HG03045 (cell line): Measurements from ENCODE around the gene GRK5.
A peak's percentile ranks its signal among the peaks of the same experiment; 100 is the strongest.
"Not testable (repeated sequence)": the region's sequence is repeated elsewhere in the genome, so short reads cannot be mapped to it uniquely, and the experiment has no call there.

Experiments used
- ATAC-seq: cut with Tn5 transposase; IDR thresholded peaks from one replicate; pipeline ENCODE4 v1.9.1; 2021; ENCODE audit warnings: mild to moderate bottlenecking, moderate library complexity; ENCODE audit not compliant: unreplicated experiment

The GRK5 gene

DNA sequence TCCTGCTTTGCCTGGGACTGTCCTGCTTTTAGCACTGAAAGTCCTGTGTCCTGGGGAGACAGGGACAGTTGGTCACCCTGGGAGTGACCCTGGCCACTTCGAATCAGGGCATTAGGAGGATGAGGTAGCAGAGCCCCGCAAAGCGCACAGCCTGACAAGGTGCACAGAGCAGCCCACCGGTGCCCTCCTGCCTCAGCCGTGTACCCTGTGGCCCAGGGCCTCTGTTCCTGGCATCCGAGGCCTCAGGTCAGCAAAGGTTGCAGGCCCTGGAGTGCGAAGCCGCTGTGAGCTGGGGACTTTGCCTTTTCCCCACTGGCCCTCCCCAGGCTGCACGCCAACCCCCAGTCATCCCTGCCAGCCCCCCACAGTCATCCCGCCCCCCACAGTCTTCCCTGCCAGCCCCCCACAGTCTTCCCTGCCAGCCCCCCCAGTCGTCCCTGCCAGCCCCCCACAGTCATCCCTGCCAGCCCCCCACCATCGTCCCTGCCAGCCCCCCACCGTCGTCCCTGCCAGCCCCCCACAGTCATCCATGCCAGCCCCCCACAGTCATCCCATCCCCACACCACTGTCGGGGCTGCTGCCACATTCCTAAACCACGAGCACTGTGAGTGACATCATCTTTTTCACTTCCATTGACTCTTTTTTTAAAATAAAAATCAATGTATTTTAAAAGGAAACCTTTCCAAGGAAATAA, 243.4 kb downstream of the GRK5 start:
- ATAC-seq: no peak

DNA sequence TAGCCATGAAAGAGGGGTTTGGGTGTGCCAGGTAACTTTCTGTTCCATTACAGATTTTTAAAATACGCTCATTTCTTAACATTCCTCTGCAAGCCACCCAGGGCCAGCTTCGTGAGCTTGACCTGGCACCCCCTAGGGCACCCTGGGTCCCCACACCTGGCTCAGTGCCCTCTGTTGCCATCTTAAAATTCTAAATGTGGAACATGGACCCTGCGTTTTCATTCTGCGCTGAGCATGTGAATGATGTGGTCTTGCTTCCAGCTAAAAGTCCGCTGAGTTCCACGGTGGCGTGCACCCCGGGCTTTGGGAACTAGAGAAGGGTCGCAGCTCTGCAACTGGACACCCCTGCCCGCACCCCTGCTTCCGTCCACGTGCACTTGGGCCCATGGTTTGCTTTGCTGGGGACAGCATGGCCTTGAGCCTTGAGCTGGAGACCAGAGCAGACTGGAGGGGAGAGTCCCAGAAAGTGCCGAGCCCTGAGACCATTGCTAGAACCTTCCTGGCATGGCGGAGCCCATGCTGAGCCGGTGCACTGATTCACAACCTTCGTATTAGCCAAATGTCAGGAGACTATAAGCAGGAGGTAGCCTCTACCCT, 244.0 kb downstream of the GRK5 start:
- ATAC-seq: no peak

DNA sequence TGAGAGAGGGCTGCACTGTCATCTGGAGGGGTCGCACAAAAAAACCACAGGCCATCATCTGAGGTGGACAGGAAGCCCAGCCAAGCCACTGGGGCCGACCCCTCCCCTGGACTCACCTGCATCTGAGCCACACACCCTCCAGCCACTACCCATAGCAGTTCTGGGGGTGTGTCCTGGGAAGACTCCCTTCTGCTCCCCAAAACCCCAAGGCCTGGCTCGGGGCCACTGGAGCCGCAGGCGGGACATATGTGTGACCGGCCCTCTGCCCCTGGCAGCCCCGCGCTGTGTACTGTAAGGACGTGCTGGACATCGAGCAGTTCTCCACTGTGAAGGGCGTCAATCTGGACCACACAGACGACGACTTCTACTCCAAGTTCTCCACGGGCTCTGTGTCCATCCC, 245.0 kb downstream of the GRK5 start:
- ATAC-seq: no peak

DNA sequence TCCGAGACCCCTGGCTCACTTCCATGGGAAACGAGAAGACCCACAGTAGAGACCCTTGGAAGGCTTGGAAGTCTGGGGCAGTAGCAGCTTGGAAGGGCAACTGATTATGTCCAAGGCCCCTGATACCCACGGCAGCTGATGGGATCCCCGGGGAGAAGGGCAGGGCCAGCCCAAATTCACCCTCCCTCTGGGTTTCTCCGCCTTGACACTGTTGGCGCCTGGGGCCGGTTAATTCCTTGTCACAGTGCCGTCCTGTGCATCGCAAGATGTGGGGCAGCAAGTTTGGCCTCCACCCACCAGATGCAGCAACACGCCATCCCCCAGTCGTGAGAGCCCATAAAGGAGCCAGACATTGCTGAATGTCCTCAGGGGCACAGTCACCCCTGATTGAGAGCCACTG, 245.9 kb downstream of the GRK5 start:
- ATAC-seq: no peak

DNA sequence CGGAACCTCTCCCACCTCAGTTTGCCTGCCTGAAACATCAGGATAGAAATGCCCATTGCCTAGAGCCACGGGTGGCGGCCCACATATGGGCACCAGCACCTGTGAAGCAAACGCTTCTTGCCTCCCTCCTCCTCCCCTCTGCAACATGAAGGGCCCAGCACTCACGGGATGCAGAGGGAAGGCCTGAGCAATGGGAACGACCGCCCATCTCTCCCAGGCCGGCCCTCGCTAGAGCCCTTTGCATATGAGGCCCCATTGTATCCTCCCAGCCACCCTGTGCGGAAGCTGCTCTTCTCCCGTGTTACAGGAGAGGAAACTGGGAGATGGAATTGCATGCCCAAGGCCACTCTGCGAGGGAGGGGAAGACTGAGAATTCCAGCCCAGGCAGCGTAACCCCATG, 246.9 kb downstream of the GRK5 start:
- ATAC-seq: no peak

DNA sequence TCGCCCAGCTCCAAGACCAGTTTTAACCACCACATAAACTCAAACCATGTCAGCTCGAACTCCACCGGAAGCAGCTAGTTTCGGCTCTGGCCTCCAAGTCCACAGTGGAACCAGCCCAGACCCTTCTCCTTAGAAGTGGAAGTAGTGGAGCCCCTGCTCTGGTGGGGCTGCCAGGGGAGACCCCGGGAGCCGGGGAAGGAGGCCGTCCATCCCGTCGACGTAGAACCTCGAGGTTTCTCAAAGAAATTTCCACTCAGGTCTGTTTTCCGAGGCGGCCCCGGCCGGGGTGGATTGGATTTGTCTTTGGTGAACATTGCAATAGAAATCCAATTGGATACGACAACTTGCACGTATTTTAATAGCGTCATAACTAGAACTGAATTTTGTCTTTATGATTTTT, 247.6 kb downstream of the GRK5 start:
- no peak for ATAC-seq

DNA sequence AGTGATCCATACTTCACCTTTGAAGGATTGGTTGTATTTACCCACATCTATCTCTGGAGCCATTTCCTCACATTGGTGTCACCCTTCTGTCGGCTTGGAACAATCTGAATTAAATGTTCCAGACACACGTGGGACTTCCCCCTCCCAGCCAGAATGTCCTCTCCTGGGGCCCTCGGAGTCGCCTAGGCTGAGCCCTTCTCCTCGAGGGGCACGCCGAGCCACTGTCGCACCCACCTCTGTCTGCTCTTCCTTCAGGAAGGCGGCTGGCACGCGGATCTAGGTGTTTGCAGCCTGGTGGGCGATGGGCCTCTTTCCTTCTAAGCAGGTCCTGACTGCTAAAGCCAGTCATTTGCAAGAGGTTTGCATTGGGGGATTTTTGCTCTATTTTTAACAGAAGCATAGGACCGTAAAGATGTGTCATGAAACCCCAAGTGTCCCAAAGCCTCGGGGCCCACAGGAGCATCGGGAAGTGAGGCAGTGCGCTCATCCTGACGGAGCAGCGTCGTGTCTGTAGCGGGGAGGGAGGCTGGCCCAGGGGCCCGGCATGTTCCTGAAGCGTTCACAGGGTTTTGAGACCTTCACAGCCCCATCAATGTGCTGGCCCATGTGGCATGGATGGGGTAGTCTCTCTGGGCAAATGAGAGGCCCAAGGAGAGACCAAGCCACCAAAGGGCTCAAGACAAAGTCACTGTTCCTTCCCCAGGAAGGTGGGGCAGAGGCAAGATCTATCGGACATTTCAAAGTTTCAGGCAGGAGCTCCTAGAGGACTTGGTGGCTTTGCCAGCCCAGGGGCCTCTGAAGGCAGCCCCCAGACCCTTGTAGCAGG, 248.5 kb downstream of the GRK5 start:
- peak; percentile 48 for ATAC-seq

DNA sequence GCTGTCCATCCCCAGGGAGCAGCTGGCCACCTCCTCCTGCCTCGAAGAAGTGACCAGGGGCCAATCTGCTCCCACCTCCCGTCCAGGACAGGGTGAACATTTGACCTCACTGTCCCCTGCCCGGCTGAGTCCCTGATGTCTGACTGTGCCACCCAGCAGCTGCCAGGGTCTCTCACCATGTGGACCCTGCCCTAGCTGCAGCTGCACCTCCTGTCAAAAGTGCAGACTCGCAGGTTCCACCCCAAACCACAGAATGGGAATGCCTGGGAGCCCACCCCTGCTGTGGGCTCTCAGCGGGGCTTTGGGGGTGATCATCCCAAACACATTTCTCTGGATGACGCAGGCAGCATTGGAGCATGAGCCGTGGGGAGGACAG, 249.1 kb downstream of the GRK5 start:
- ATAC-seq: no peak

DNA sequence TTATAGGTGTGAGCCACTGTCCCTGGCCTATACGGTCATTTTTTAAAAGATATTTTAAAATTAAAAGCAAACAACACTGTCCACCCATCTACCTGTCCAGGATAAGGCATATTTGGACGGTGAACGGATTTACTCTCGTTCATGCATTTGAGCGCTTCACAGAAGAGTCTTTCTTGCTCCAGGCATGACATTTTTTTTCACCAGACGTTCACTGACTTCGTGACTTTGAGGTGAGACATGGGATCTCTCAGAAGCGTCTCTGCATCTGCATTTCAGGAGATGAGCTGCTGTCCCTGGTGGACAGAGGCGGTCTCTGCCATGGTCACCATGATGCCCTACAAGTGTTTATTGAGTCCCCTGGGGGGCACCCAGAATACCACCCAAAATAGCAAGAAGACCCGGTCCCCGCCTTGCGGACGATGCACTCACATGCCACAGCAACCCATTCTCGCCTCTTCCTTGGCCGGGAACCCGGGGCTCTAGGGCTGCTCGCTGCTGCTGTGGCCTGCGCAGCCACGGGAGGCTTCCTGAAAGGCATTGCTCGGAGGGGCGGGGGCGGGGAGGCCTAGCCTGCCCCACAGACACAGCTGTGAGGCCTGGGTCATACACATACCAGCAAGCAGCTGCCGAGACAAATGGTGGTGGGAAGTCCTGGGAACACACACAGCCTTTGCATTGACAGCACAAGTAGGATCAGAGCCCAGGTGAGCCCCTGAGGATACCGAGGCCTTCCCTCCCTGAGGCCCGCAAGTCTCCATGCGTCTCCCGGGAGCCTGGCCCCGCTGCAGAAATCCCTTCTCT, 250.8 kb downstream of the GRK5 start:
- ATAC-seq: no peak

DNA sequence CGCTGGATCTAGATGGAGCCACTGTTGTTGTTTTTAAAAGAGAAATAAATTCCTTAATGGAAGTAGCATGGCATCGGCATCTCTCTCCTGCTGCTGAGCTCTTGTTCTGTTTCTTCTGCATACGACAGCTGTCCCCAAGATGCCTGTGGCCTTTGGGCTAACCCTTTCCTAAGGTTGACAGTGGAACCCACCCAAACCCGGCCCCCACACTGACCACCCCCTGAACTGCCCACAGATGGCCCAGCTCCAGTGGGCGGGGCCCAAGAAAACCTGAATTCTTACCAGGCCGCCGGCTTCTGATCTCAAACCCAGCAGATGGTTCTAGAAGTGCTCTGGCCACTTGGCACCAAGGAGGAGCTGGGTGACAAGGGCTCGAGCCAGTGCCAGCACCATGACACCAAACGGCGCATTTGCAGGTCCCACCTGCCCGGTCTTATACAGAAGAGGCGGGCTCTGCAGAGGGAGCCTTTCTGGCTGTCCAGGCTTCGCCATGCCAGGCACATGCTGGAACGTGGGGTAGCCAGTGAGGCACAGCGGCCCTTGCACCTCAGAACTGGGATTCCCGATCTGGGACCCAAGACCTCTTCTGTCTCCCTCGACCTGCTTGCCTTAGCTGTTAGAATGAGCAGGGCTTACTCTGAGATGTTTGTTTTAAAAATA, 252.4 kb downstream of the GRK5 start:
- ATAC-seq: no peak

DNA sequence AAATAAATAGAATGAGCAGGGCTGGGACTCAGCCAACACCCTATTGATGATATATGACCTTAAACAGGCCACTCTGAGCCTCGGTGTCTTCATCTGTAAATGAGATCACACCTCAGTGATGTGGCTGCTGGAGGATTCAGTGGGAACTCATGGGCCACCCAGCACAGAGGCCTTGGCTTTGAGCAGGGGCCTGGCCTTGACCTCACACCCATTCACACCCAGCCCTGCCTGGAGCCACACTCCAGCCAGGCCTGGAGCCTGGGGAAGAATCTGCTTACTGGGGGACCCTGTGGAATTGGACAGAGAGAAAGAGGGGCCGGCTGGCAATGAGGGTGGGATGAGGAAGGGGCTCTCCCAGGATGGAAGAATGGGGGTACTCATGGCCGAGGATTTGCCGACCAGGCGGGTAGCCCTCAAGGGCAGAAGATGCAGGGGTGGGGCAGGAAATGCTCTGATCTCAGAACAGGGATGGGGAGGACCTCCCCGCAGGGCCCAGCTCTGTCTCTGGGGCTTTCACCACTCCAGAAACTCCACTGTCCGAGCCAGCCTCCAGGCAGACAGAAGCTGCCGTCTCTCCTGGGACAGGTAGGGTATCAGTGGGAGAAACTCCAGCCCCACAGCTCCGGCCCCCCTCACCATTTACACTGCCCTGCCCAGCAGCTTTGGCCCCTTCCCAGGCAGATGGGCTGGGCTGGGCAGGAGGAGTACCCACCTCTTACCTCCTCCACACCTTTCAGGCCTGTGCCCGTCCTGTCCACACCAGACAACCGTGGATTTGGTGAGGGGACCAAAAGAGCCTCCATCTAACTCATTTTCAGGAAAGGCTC, 253.2 kb downstream of the GRK5 start:
- ATAC-seq: no peak

DNA sequence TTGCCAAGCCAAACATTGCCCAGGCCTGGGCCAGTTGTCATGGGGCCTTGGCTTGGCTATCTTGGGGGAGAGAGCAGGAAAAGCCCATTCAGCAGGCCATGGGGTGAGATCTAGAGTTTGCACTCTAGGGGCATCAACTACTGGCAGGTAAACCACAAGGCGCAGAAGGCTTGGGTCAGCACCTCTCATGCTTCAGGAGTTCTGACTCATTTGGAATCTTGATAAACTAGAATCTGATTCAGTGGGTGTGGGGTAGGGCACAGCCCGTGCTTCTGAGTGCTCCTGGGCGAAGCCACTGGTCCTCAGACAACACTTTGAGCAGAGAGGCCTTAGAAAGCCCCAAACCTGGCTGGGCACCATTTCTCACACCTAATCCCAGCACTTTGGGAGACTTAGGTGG, 254.0 kb downstream of the GRK5 start:
- no peak for ATAC-seq

DNA sequence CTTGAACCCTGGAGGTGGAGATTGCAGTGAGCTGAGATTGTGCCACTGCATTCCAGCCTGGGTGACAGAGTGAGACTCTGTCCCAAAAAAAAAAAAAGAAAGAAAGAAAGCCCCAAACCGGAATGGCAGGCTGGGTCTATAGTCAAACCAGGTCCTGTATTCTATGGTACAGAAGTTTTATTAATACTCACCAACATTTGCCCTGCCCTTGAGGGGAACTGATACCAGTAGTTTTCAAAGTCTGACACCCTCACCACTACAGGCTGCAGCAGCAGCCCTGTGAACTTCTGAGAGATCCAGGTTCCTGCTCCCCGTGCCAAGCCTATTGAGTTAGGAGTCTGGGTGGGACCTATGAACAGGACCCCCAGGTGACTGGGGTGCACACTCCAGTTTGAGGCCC, 254.6 kb downstream of the GRK5 start:
- peak; percentile 45 for ATAC-seq

DNA sequence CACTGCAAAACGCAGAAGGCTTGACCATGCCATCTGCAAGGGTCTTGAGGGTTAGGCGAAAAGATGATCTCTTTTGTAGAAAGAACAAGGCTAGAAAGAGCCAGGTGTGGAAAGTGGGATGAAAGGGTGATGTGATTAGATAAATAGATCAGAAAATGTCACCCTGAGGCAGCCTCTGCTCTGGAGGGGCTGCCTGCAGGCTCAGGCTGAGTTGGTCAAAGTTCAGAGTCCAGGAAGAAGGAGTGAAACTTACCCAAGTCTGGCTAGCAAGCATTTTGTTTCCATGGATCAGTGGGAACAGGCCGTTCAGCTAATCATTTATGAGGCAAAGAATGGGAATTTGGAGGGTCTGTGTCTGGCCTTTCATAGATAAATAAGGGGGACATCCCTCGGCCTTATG, 255.4 kb downstream of the GRK5 start:
- ATAC-seq: no peak

DNA sequence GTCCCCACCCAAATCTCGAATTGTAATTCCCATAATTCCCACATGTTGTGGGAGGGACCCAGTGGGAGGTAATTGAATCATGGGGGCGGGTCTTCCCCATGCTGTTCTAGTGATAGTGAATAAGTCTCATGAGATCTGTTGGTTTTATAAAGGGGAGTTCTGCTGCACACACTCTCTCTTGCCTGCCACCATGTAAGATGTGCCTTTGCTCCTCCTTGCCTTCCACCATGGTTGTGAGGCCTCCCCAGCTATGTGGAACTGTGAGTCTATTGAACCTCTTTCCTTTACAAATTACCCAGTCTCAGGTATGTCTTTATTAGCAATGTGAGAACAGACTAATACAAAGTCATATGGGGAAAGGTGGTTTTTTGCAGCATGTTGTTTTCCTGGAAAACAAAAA, 255.8 kb downstream of the GRK5 start:
- not testable (repeated sequence) for ATAC-seq

DNA sequence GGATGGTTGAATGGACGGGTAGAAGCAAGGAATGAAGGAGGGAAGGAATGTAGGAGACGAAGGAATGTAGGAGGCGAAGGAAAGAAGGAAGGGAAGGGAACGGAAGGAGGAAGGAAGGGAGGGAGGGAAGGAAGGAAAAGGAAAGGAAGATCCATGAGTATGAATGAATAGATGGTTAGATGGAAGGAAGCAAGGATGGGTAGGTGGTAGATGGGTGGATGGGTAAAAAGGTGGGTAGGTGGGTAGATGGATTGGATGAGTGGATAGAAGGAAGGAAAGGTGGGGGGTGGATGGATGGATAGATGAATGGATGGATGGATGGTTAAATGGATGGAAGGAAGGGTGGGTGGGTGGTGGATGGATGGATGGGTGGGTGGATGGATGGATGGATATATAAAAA, 257.7 kb downstream of the GRK5 start:
- no peak for ATAC-seq

DNA sequence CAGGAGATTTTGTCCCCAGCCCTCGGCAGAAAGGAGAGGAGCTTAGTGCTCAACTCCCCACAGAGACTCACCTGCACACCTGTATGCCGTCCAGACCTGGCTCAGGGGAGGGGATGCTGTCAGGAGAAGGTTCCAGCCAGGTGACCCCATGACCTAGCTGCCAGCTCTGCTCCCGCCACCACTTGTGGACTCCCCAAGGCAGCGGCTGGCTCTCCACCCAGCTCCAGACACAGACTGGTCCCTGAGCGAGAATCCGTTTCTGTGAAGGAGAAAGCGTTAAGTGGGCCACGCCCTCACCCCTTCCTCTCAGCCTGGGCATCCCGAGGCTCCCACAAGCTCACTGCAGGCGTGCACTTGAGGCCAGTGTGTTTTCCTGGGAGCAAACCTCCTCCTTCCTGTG, 258.7 kb downstream of the GRK5 start:
- ATAC-seq: no peak

DNA sequence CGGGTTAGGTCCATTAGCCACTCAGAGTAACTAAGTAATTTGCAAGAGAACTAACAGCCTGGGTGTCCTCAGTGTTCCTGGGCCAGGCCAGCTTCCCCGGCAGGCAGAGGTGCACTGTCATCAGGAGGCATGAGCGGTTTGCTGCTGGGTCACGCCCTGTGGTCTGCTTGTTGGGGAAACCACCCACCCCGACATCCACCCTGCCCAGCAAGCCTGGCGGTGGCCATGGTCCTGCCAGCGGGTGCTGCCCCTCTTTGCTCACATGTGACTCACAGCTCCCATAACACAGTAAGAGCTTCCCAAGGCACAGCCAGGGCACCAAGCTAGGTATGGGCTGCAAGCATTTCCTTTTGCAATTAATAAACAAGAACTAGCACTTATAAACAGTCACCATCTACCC, 259.3 kb downstream of the GRK5 start:
- ATAC-seq: no peak

DNA sequence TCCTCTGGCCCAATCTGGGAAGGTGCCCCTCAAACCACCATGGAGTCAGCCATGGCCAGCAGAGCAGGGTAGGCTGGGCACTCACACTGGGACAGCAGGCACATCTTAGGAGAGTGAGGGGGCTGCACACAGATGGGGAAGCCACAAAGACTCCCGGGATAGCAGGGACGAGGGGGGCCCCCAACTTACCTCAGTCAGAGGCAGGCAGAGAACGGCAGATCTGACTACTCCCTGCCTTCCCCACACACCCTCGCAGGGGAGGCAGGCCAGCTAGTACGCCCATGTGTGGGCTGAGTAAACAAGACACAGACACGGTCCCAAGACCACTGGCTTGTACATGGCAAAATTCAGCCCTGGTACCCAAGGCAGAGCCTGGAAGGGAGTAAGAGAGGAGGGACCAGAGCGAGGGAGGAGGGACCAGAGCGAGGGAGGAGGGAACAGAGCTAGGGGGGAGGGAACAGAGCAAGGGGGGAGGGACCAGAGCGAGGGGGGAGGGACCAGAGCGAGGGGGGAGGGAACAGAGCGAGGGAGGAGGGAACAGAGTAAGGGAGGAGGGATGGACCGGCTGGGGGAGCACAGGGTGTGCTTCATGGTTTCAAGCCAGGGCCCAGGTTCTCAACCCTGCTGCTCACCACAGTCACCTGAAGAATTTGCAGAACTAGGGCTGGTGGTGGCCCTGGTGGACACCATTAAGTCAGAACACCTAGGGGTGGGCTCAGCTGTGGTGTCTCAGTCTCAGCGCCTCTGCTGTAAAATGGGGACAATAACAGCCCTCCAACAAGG, 261.4 kb downstream of the GRK5 start:
- ATAC-seq: no peak
